AG04449 (cell line): ENCODE measurements around the gene RNF121.

Experiments
- CTCF ChIA-PET: fragments of 350-600 bp; formaldehyde crosslinking; extraction: SDS; loops from one replicate; lab custom pipeline; 2021; ENCODE audit warnings: antibody characterized with exemption; lab: Yijun Ruan, JAX
- POLR2A ChIA-PET: fragments of 400-600, 350-600 bp; formaldehyde crosslinking; extraction: SDS; loops from one replicate; lab custom pipeline; 2020; ENCODE audit warnings: antibody characterized with exemption, inconsistent platforms; lab: Yijun Ruan, JAX
- DNase-seq: peaks from one replicate; pipeline ENCODE4 v3.0.0-alpha.2; 2010; ENCODE audit warnings: low read depth, low spot score
- H3K4me3 ChIP-seq: 2 replicates; pipeline ENCODE4 v1.5.1; 2011; ENCODE audit warnings: low read depth, mild to moderate bottlenecking, control low read depth, low read length
- TF ChIP-seq, protein P1 (sequence below): IDR thresholded peaks from one replicate; pipeline ENCODE4 v1.5.1; 2011; ENCODE audit warnings: mild to moderate bottlenecking, moderate library complexity, low read length, control low read depth, inconsistent platforms; ENCODE audit not compliant: insufficient read depth; ENCODE audit errors: missing control alignments

Gene RNF121

GRCh38 chr11:71937826-71938225 is 9.0 kb downstream of the RNF121 start:
- DNase-seq: no peak
- H3K4me3 ChIP-seq: no peak overlapping the region
- CTCF ChIA-PET: no interaction called here
- TF ChIP-seq, protein P1, sequence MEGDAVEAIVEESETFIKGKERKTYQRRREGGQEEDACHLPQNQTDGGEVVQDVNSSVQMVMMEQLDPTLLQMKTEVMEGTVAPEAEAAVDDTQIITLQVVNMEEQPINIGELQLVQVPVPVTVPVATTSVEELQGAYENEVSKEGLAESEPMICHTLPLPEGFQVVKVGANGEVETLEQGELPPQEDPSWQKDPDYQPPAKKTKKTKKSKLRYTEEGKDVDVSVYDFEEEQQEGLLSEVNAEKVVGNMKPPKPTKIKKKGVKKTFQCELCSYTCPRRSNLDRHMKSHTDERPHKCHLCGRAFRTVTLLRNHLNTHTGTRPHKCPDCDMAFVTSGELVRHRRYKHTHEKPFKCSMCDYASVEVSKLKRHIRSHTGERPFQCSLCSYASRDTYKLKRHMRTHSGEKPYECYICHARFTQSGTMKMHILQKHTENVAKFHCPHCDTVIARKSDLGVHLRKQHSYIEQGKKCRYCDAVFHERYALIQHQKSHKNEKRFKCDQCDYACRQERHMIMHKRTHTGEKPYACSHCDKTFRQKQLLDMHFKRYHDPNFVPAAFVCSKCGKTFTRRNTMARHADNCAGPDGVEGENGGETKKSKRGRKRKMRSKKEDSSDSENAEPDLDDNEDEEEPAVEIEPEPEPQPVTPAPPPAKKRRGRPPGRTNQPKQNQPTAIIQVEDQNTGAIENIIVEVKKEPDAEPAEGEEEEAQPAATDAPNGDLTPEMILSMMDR: no peak
- POLR2A ChIA-PET: no interaction called here

DNA sequence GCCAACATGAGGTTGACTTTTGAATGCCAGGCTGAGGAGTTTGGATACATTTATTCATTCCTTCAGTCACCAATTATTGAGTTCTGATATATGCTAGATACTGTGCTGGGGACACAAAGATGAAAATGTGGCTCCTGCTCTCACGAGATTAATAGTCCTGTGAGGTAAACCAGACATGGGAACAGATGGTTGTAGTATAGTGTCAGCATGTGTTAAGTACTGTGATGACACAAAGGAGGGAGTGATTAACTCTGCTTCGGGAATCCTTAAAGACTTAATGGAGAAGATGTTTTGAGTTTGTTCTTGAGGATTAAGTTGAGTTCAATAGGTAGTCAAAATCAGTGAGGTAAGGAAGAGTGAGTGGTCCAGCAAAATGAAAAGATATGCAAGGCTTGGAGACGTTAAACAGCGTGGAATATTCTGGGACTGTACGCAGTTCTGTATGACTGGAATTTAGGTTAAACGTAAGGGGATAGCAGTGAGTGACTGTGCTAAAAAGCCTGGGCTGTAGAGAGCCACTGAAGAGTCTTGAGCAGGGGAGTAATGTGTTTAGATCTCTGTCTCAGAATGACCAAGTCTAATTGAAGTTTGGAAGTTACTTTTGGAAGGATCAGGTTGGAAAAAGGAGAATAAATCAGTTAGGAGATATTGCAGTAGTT is 11.8 kb downstream of the RNF121 start:
- POLR2A ChIA-PET: no interaction called here
- TF ChIP-seq, protein P1: no peak
- CTCF ChIA-PET: interaction anchor here (1.1 kb wide), 1 partner anchor 490 kb away, joined by 3 read pairs; no protein-coding TSS in a partner anchor
- no peak for DNase-seq
- H3K4me3 ChIP-seq: no peak overlapping the region

GRCh38 chr11:71946144-71946571 is 17.3 kb downstream of the RNF121 start:
- DNase-seq: no peak
- no peak overlapping the region for H3K4me3 ChIP-seq
- CTCF ChIA-PET: interaction anchor here (1.4 kb wide), 1 partner anchor 82 kb away, joined by 4 read pairs; no protein-coding TSS in a partner anchor
- TF ChIP-seq, protein P1: no peak
- POLR2A ChIA-PET: interaction anchor here (1.0 kb wide), 1 partner anchor 18 kb away, joined by 3 read pairs; the partner anchor contains the start of gene XNDC1N

- ChIA-PET CTCF (no interaction called here), POLR2A (interaction anchor here (1.0 kb wide), 1 partner anchor 19 kb away, joined by 3 read pairs; the partner anchor contains the start of gene XNDC1N)
- no peak overlapping the region for H3K4me3 ChIP-seq
- TF ChIP-seq, protein P1: no peak
- DNase-seq: no peak
Observed at GRCh38 chr11:71947498-71947897, 18.7 kb downstream of the RNF121 start.

- no peak overlapping the region for H3K4me3 ChIP-seq
- ChIA-PET POLR2A (interaction anchor here (1.0 kb wide), 1 partner anchor 15 kb away, joined by 4 read pairs; no protein-coding TSS in a partner anchor), CTCF (interaction anchor here (0.7 to 0.9 kb wide), 2 partner anchors 29 to 30 kb away, joined by 3 read pairs; no protein-coding TSS in a partner anchor)
- TF ChIP-seq, protein P1: no peak
- DNase-seq: no peak
Observed at GRCh38 chr11:71948314-71949027, 19.6 kb downstream of the RNF121 start.

GRCh38 chr11:71949034-71949433 is 20.2 kb downstream of the RNF121 start:
- CTCF ChIA-PET: interaction anchor here (0.7 to 0.9 kb wide), 2 partner anchors 28 to 29 kb away, joined by 3 read pairs; no protein-coding TSS in a partner anchor
- no peak for DNase-seq
- no peak overlapping the region for H3K4me3 ChIP-seq
- POLR2A ChIA-PET: interaction anchor here (1.0 kb wide), 1 partner anchor 16 kb away, joined by 3 read pairs; no protein-coding TSS in a partner anchor
- TF ChIP-seq, protein P1: no peak
